PFSK-1 (cell line): ENCODE measurements around the gene AATK.
A peak's percentile ranks its signal among the peaks of the same experiment; 100 is the strongest.

ENCODE experiments used
- FOXP2 ChIP-seq: optimal IDR thresholded peaks from 2 replicates; pipeline ENCODE3; 2011; ENCODE audit warnings: borderline replicate concordance, control low read depth, inconsistent platforms; ENCODE audit not compliant: insufficient read depth; ENCODE audit errors: extremely low read length, extremely low read depth
- POLR2AphosphoS5 ChIP-seq: IDR thresholded peaks from 2 replicates; pipeline ENCODE4 v1.6.1; 2012; ENCODE audit warnings: low read depth, mild to moderate bottlenecking, control low read depth, low read length, moderate library complexity
- REST ChIP-seq, 2 experiments: IDR thresholded peaks; 2 replicates each; pipeline versions ENCODE4 v1.6.1 to v1.8.0; 2011 to 2012; ENCODE audit warnings: low read depth in 2 of 2, low read length in 2 of 2, control low read depth in 1 of 2, inconsistent platforms in 1 of 2, mild to moderate bottlenecking in 1 of 2, moderate library complexity in 1 of 2; ENCODE audit not compliant: insufficient read depth in 1 of 2
- SIN3A ChIP-seq: IDR thresholded peaks from 2 replicates; pipeline ENCODE4 v1.6.1; 2012; ENCODE audit warnings: mild to moderate bottlenecking, low read length, moderate library complexity, borderline replicate concordance; ENCODE audit not compliant: insufficient read depth
- TAF1 ChIP-seq: IDR thresholded peaks from 2 replicates; pipeline ENCODE4 v1.6.1; 2012; ENCODE audit warnings: low read length, control low read depth, borderline replicate concordance; ENCODE audit not compliant: insufficient read depth

DNA sequence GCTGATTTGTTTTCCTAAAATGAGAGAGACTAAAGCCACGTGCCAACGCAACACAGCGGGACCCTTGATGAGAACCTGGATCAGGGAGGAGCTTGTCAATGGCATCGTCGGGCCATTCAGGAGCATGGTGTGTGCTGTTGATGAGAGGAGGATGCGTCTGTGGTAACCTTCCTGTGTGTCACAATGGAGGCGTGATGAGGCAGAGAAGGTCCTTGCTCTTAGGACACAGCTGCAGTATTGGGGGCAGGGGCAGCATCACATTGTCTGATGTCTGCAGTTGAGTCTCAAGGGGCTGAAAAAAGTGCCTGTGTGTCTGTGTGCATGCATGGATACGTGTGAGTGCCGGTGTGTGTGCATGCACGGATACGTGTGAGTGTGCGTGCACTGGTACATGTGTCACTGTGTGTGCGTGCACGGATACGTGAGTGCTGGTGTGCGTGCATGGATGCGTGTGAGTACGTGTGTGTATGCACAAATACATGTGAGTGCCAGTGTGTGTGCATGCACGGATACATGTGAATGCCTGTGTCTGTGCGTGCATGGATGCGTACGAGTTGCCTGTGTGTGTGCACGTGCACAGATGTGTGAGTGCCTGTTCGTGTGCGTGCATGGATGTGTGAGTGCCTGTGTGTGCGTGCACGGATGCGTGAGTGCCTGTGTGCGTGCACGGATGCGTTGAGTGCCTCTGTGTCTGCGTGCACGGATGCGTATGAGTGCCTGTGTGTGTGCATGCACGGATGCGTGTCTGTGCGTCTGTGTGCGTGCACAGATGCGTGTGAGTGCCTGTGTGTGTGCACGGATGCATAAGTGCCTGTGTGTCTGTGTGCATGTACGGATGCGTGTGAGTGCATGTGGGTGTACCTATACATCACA, 91.8 kb downstream of the AATK start:
- TF ChIP-seq REST (IDR thresholded peaks at IDR 0.05; ENCODE audit: insufficient read depth in 1 of 2, low read depth in 2 of 2, low read length in 2 of 2) (0 out of 4 replicates have a peak, but pooled peaks of 1 of the 2 experiments have one; percentile 13), SIN3A (no peak), TAF1 (no peak), POLR2AphosphoS5 (no peak), FOXP2 (peak; percentile 46)
